ENCODE data around the gene ARF4.
"Not testable (repeated sequence)": the region's sequence is repeated elsewhere in the genome, so short reads cannot be mapped to it uniquely, and the experiment has no call there.

- TF ChIP-seq CTCF (conservative IDR thresholded peaks at IDR 0.05; ENCODE audit: low read depth, low read length); MAZ (IDR thresholded peaks at IDR 0.05; ENCODE audit: borderline replicate concordance, low read depth, low read length); USF2 (IDR thresholded peaks at IDR 0.05; ENCODE audit: low read depth, low read length); FOS (IDR thresholded peaks at IDR 0.05; ENCODE audit: low read depth, low read length): not testable (repeated sequence)
Observed at GRCh38 chr3:57634259-57634658, 37.1 kb upstream of the ARF4 start.

All from IMR-90 (cell line).